Posterior vena cava (tissue), 2 donors: ENCODE data around the gene KCNMB2. TPM values are rescaled to one million over a fixed set of nuclear protein-coding genes. Genes with fewer than 3 reads are reported as not detected.
"Not testable (repeated sequence)": the region's sequence is repeated elsewhere in the genome, so short reads cannot be mapped to it uniquely, and the experiment has no call there.

Experiments
- DNase-seq: peaks from one replicate; pipeline ENCODE4 v3.0.0-alpha.2; 2020; ENCODE audit warnings: low spot score
- intact Hi-C, 2 donors: fragments of 100-400 bp; cut with DNase I; formaldehyde crosslinking; loops; one replicate each; pipeline versions ENCODE4 v1.14.1 to v1.14.2; 2022 to 2023
- total RNA-seq, 2 donors: library from RNA; stranded (reverse); fragmentation: NEBNext Ultra II Directional; extraction: Animal tissue kit (Norgen Biotek cat#: 25700); gene quantifications; one replicate each; pipeline ENCODE4 v1.2.1, GENCODE V29; 2021
- donor health status: DM: yes; HTN: yes; CAD: no.
- donor health status: DM: yes; HTN: yes; CAD: no.

KCNMB2 gene
- total RNA-seq, 2 donors from 2014 or later: not detected

GRCh38 chr3:178517665-178518334, 18.4 kb upstream of the KCNMB2 start:
- no peak for DNase-seq
- intact Hi-C loops: loop anchor here in 1 of 2 donors (5.0 kb wide), 1 partner anchor 920 kb away; no protein-coding TSS in a partner anchor

GRCh38 chr3:178518660-178519396, 17.4 kb upstream of the KCNMB2 start:
- intact Hi-C loops: loop anchor here in 1 of 2 donors (5.0 kb wide), 1 partner anchor 922 kb away; no protein-coding TSS in a partner anchor

GRCh38 chr3:178519701-178520100, 16.5 kb upstream of the KCNMB2 start:
- intact Hi-C loops: loop anchor here in 1 of 2 donors (5.0 kb wide), 1 partner anchor 922 kb away; no protein-coding TSS in a partner anchor
- no peak for DNase-seq

More at GRCh38 chr3:178518660-178519396, 17.4 kb upstream of the KCNMB2 start:
- no peak for DNase-seq

GRCh38 chr3:178520451-178520850, 15.8 kb upstream of the KCNMB2 start:
- DNase-seq: no peak
- intact Hi-C loops: no loop called here

GRCh38 chr3:178522200-178523052, 13.8 kb upstream of the KCNMB2 start:
- DNase-seq: no peak
- intact Hi-C loops: no loop called here

- no peak for DNase-seq
- intact Hi-C loops: no loop called here
Observed at GRCh38 chr3:178525251-178525650, 11.0 kb upstream of the KCNMB2 start.

- intact Hi-C loops: no loop called here
Observed at GRCh38 chr3:178526291-178526690, 9.9 kb upstream of the KCNMB2 start.

GRCh38 chr3:178527981-178528380, 8.3 kb upstream of the KCNMB2 start:
- no peak for DNase-seq
- intact Hi-C loops: no loop called here

More at GRCh38 chr3:178526291-178526690, 9.9 kb upstream of the KCNMB2 start:
- no peak for DNase-seq

GRCh38 chr3:178529606-178530225, 6.5 kb upstream of the KCNMB2 start:
- no peak for DNase-seq
- intact Hi-C loops: no loop called here

- no peak for DNase-seq
- intact Hi-C loops: no loop called here
Observed at GRCh38 chr3:178532476-178532875, 3.8 kb upstream of the KCNMB2 start.

- DNase-seq: no peak
- intact Hi-C loops: no loop called here
Observed at GRCh38 chr3:178537122-178537705, 978 bp downstream of the KCNMB2 start.

- no peak for DNase-seq
- intact Hi-C loops: no loop called here
Observed at GRCh38 chr3:178538056-178538455, 1.8 kb downstream of the KCNMB2 start.

GRCh38 chr3:178540184-178540583, 3.9 kb downstream of the KCNMB2 start:
- no peak for DNase-seq
- intact Hi-C loops: no loop called here

GRCh38 chr3:178545337-178545736, 9.1 kb downstream of the KCNMB2 start:
- intact Hi-C loops: no loop called here

GRCh38 chr3:178546079-178546478, 9.8 kb downstream of the KCNMB2 start:
- intact Hi-C loops: no loop called here
- no peak for DNase-seq

More at GRCh38 chr3:178545337-178545736, 9.1 kb downstream of the KCNMB2 start:
- DNase-seq: no peak

GRCh38 chr3:178549426-178549825, 13.2 kb downstream of the KCNMB2 start:
- intact Hi-C loops: not testable (repeated sequence)

GRCh38 chr3:178551916-178552321, 15.7 kb downstream of the KCNMB2 start:
- intact Hi-C loops: no loop called here
- DNase-seq: no peak

More at GRCh38 chr3:178549426-178549825, 13.2 kb downstream of the KCNMB2 start:
- not testable (repeated sequence) for DNase-seq

GRCh38 chr3:178558637-178559036, 22.4 kb downstream of the KCNMB2 start:
- intact Hi-C loops: no loop called here
- DNase-seq: no peak

- DNase-seq: no peak
- intact Hi-C loops: no loop called here
Observed at GRCh38 chr3:178560759-178561158, 24.5 kb downstream of the KCNMB2 start.
